Ovary (tissue), 9 donors: ENCODE measurements around the gene CRELD2. TPM values are rescaled to one million over a fixed set of nuclear protein-coding genes. Genes with fewer than 3 reads are reported as not detected.

Source experiments
- DNase-seq, 5 donors: peaks; one replicate each; pipeline ENCODE4 v3.0.0-alpha.2; 2019 to 2020
- H3K27ac ChIP-seq, 2 donors: fragments of 200-600 bp; one replicate each; pipeline versions ENCODE4 v1.5.1 to v1.8.0; 2019 to 2022
- H3K27me3 ChIP-seq: fragments of 200-600 bp; one replicate; pipeline ENCODE4 v1.8.0; 2022
- H3K36me3 ChIP-seq: fragments of 200-600 bp; sonication (generic); one replicate; pipeline ENCODE4 v1.5.1; 2019
- H3K4me1 ChIP-seq: one replicate; pipeline ENCODE4 v1.8.1; 2013; ENCODE audit warnings: mild to moderate bottlenecking, moderate library complexity; ENCODE audit not compliant: insufficient read depth
- H3K4me3 ChIP-seq: fragments of 200-600 bp; sonication (generic); one replicate; pipeline ENCODE4 v1.5.1; 2017
- H3K9me3 ChIP-seq, 2 donors: fragments of 200-600 bp in 1 of 2; sonication (generic) in 1 of 2; one replicate each; pipeline versions ENCODE4 v1.5.1 to v1.8.1; 2013 to 2019; ENCODE audit warnings: mild to moderate bottlenecking in 1 of 2, moderate library complexity in 1 of 2
- CTCF ChIP-seq, 3 donors: fragments of 450-650 bp in 2 of 3; fragments of 200-600 bp in 1 of 3; IDR thresholded peaks; one replicate each; pipeline versions ENCODE4 v1.5.1 to v1.8.0; 2016 to 2022; ENCODE audit warnings: antibody characterized with exemption in 3 of 3, mild to moderate bottlenecking in 1 of 3
- EP300 ChIP-seq: sonication (generic); formaldehyde crosslinking; IDR thresholded peaks from one replicate; pipeline ENCODE4 v1.6.1; 2017; ENCODE audit warnings: antibody characterized with exemption
- POLR2A ChIP-seq: fragments of 450-650 bp; IDR thresholded peaks from one replicate; pipeline ENCODE4 v1.6.1; 2017; ENCODE audit warnings: antibody characterized with exemption, mild to moderate bottlenecking, moderate library complexity
- WGBS, 3 donors: extraction: QIAGEN DNeasy Blood & Tissue Kit in 1 of 3; methylation state at CpG; one replicate each; pipeline versions ENCODE4 v1.1.5 to v1.1.7; 2013 to 2017; 5-methylcytosine and 5-hydroxymethylcytosine counted together
- intact Hi-C, 4 donors: fragments of 100-400 bp; cut with DNase I; formaldehyde crosslinking; loops; one replicate each; pipeline versions ENCODE4 v1.11.0 to v1.15.1; 2022 to 2023
- polyA plus RNA-seq, 2 donors: library from polyadenylated mRNA; stranded (reverse); fragments of 200-250 nt in 1 of 2; fragments of 350-450 nt in 1 of 2; fragmentation: Illumina TruSeq in 1 of 2; extraction: RNeasy Lipid Tissue Mini Kit (QIAGEN cat#74804) in 1 of 2; gene quantifications; one replicate each; pipeline ENCODE4 v1.2.3, GENCODE V29; 2013 to 2014
- total RNA-seq, 7 donors: library from RNA; depleted of rRNA in 2 of 7; stranded (reverse); fragments of >200 nt in 2 of 7; fragmentation: NEBNext Ultra II Directional in 3 of 7; extraction: Animal tissue kit (Norgen Biotek cat#: 25700) in 3 of 7; gene quantifications; one replicate each; pipeline versions ENCODE4 v1.1.0 to v1.2.4, GENCODE V29; 2016 to 2023
- donor health status: DM: no; HTN: no; CAD: no; lungs with moderate emphysema.
- donor health status: DM: no; HTN: no; CAD: no.
- donor health status: Bipolar disorder and iron deficiency.
- donor health status: DM: yes; HTN: yes; CAD: no.
- donor health status: DM: no; HTN: no; CAD: no.
- donor health status: DM: yes; HTN: yes; CAD: no.

The CRELD2 gene
- total and polyA plus RNA-seq, 9 donors: 9.5 to 53.4 (median 24.6) TPM

- peaks cover 0 to 4% of the 10 kb centered on the region in 2 donors for H3K9me3 ChIP-seq
- no peaks in the 10 kb centered on the region for H3K27me3 ChIP-seq
- TF ChIP-seq EP300: no peak
- no peak for TF ChIP-seq POLR2A
- no peak for TF ChIP-seq CTCF (IDR thresholded peaks at IDR 0.05)
- H3K27ac ChIP-seq: no peak overlapping the region
- H3K4me1 ChIP-seq: no peaks in the 10 kb centered on the region
- H3K36me3 ChIP-seq: no peaks in the 10 kb centered on the region
- no peak for DNase-seq
- intact Hi-C loops: no loop called here
- H3K4me3 ChIP-seq: no peak overlapping the region
- WGBS, 3 donors: 92 to 95% (median 92%) methylated on average over 7 of the region's 7 CpGs
These were observed 46.1 kb upstream of the CRELD2 start for GRCh38 chr22:49872347-49872746.

- no peak for DNase-seq
- Histone ChIP-seq H3K4me1 (no peaks in the 10 kb centered on the region), H3K27me3 (no peaks in the 10 kb centered on the region), H3K9me3 (peaks cover 0 to 4% of the 10 kb centered on the region in 2 donors), H3K27ac (no peak overlapping the region), H3K4me3 (no peak overlapping the region), H3K36me3 (no peaks in the 10 kb centered on the region)
- 87 to 94% (median 89%) methylated on average over 16 of the region's 16 CpGs for WGBS, 3 donors
- TF ChIP-seq CTCF (IDR thresholded peaks at IDR 0.05): no peak
- no peak for TF ChIP-seq POLR2A
- TF ChIP-seq EP300: no peak
- intact Hi-C loops: no loop called here
These were observed 45.0 kb upstream of the CRELD2 start for GRCh38 chr22:49873228-49873940.

GRCh38 chr22:49877642-49878041 lies 40.8 kb upstream of the CRELD2 start:
- intact Hi-C loops: no loop called here
- WGBS, 3 donors: 96 to 97% (median 97%) methylated on average over 7 of the region's 7 CpGs
- H3K4me1 ChIP-seq: no peaks in the 10 kb centered on the region
- no peaks in the 10 kb centered on the region for H3K36me3 ChIP-seq
- no peaks in the 10 kb centered on the region for H3K9me3 ChIP-seq
- H3K27me3 ChIP-seq: no peaks in the 10 kb centered on the region
- DNase-seq: no peak
- no peak overlapping the region for H3K27ac ChIP-seq
- no peak for TF ChIP-seq CTCF (IDR thresholded peaks at IDR 0.05)
- no peak for TF ChIP-seq EP300
- no peak for TF ChIP-seq POLR2A
- H3K4me3 ChIP-seq: no peak overlapping the region

- 96 to 98% (median 97%) methylated on average over 8 of the region's 8 CpGs for WGBS, 3 donors
- Histone ChIP-seq H3K27me3 (no peaks in the 10 kb centered on the region), H3K27ac (no peak overlapping the region), H3K9me3 (no peaks in the 10 kb centered on the region), H3K36me3 (no peaks in the 10 kb centered on the region), H3K4me3 (no peak overlapping the region), H3K4me1 (no peaks in the 10 kb centered on the region)
- no peak for DNase-seq
- intact Hi-C loops: no loop called here
- TF ChIP-seq POLR2A: no peak
- no peak for TF ChIP-seq EP300
- TF ChIP-seq CTCF (IDR thresholded peaks at IDR 0.05): no peak
These were observed 40.2 kb upstream of the CRELD2 start for GRCh38 chr22:49878206-49878605.
